A549 treated with DMSO at 1 μM for 4 hours (cell line): ENCODE measurements around the gene OR51T1. TPM values are rescaled to one million over a fixed set of nuclear protein-coding genes. Genes with fewer than 3 reads are reported as not detected.

ENCODE experiments used
- total RNA-seq: library from RNA; stranded (reverse); fragments of 200-300 nt; extraction: Qiagen RNA extraction; gene quantifications from 5 replicates; pipeline ENCODE4 v1.2.3, GENCODE V29; 2022; ENCODE audit warnings: low read depth

Gene OR51T1, protein sequence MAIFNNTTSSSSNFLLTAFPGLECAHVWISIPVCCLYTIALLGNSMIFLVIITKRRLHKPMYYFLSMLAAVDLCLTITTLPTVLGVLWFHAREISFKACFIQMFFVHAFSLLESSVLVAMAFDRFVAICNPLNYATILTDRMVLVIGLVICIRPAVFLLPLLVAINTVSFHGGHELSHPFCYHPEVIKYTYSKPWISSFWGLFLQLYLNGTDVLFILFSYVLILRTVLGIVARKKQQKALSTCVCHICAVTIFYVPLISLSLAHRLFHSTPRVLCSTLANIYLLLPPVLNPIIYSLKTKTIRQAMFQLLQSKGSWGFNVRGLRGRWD
- not detected in 5 replicates for total RNA-seq

DNA sequence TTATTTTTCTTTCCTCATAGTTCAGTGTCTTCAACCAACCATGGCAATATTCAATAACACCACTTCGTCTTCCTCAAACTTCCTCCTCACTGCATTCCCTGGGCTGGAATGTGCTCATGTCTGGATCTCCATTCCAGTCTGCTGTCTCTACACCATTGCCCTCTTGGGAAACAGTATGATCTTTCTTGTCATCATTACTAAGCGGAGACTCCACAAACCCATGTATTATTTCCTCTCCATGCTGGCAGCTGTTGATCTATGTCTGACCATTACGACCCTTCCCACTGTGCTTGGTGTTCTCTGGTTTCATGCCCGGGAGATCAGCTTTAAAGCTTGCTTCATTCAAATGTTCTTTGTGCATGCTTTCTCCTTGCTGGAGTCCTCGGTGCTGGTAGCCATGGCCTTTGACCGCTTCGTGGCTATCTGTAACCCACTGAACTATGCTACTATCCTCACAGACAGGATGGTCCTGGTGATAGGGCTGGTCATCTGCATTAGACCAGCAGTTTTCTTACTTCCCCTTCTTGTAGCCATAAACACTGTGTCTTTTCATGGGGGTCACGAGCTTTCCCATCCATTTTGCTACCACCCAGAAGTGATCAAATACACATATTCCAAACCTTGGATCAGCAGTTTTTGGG, at the start of gene OR51T1:
Gene OR51T1 (plus strand): TSS at position 41 of the 641 bp plus-strand sequence. CDS start 0 bp downstream, at position 41.

DNA sequence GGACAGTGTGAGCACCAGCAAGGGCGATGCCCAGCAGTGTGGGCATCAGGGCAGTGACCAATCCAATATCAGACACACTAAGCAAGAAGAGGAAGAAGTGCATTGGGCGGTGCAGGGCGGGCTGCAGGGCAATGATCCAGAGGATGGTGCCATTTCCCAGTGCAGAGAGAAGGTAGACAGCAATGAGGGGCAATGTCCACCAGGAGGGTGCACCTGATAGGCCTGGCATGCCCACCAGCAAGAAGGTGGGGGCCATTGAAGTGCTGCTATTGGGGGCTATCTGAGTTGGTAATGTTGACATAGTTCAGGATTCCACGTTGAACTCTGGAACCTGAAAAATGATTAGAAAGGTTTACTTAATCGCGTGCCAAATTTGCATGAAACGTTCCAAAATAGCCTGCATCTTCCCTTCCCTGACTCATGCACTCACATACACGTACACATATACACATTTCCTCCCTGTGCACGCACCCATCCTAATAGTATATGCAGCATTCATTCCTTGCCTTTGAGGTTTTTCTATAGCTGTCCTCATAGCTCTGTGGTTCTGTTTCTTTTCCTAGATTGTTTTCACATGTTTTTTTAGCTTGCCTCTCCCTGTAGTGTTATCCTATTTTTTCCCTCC, 32.7 kb upstream of the OR51T1 start, which contains the start of gene OR51S1:
Gene OR51S1 (minus strand): TSS at position 301 of the 625 bp plus-strand sequence. CDS start 0 bp downstream, at position 301.

DNA sequence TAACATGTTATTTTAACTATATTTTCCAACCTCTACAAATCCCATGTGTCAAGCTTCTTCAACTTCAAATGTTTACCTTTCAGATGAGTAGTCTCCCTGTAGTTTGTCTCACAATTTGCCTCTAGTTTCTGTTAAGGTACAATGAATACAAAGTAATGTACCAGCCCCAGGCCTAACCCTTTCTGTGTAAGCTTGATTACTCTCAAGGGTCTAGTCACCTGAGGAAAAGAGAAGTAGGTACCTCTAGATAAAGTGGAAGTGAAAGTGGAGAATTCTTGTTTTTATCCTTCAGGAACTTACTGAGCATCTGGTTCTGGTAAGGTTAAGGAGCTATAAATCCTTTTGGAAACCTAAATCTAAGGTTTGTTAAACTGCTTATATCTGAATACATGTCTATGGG, 21.8 kb downstream of the OR51T1 start, which contains the start of gene OR51A7:
Gene OR51A7 (plus strand): TSS at position 300 of the 400 bp plus-strand sequence. CDS start 3,587 bp downstream, outside the sequence.

DNA sequence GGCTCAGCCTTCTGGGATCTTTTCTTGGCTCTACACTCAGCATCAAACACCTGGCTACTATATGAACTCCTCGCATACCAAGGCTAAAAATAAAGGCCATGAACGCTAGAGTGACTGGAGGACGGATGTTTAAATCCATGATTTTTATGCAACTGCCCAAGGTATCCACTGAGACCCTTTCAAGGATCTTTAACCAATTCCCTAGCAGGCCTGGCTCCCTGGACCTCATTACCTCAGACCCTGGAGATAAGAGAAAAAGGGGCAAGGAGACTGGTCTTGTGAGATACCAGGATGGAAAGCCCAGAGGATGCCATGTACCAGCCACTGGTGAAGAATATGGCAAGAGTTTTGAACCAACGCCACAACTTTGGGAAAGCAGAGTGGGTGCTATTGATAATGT, 37.5 kb downstream of the OR51T1 start, which contains the start of gene OR51G2:
Gene OR51G2 (minus strand): TSS at position 101 of the 400 bp plus-strand sequence. CDS start 3,687 bp downstream, outside the sequence.

DNA sequence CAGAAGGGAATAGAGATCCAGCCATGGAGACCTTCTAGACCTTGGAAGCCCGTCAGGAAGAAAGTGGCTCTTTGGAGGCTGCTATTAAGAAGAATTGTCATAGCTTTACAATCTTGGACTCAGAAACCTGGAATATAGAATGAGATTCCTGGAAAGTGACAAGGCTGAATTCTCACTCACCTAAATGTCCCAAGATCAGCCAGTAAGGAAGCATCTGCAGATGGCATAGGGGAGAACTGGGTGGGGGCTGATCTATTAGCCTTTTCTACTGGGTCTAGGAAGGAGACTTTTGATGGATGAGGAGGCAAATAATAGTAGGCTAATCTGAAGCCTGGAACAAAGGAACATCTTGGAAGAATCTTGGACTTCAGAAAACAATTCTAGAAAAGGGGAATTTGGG, 42.5 kb downstream of the OR51T1 start, which contains the start of gene OR51G1:
Gene OR51G1 (minus strand): TSS at position 101 of the 400 bp plus-strand sequence. CDS start 0 bp downstream, at position 101.

Other genes starting within 250 kb of the OR51T1 start
- not detected in 5 replicates for gene OR51D1, start 244.4 kb upstream of the OR51T1 start, total RNA-seq
- gene OR51E1, start 237.9 kb upstream of the OR51T1 start, total RNA-seq: not detected in 5 replicates
- gene OR51E2, start 184.0 kb upstream of the OR51T1 start, total RNA-seq: not detected in 5 replicates
- gene MMP26, start 177.1 kb upstream of the OR51T1 start, total RNA-seq: not detected in 5 replicates
- not detected in 5 replicates for gene OR51F1, start 112.0 kb upstream of the OR51T1 start, total RNA-seq
- not detected in 5 replicates for gene OR52R1, start 77.5 kb upstream of the OR51T1 start, total RNA-seq
- not detected in 5 replicates for gene OR51F2, start 60.6 kb upstream of the OR51T1 start, total RNA-seq
- gene OR51S1, start 32.7 kb upstream of the OR51T1 start, total RNA-seq: not detected in 5 replicates
- not detected in 5 replicates for gene OR51A7, start 21.9 kb downstream of the OR51T1 start, total RNA-seq
- not detected in 5 replicates for gene OR51G2, start 37.5 kb downstream of the OR51T1 start, total RNA-seq
- gene OR51G1, start 42.4 kb downstream of the OR51T1 start, total RNA-seq: not detected in 5 replicates
- gene OR51A4, start 65.7 kb downstream of the OR51T1 start, total RNA-seq: not detected in 5 replicates
- not detected in 5 replicates for gene OR51A2, start 73.8 kb downstream of the OR51T1 start, total RNA-seq
- not detected in 5 replicates for gene OR51L1, start 113.0 kb downstream of the OR51T1 start, total RNA-seq
- not detected in 5 replicates for gene OR52J3, start 164.6 kb downstream of the OR51T1 start, total RNA-seq
- gene OR52E2, start 177.7 kb downstream of the OR51T1 start, total RNA-seq: not detected in 5 replicates
- gene OR52E1, start 187.7 kb downstream of the OR51T1 start, total RNA-seq: not detected in 5 replicates